T-cell (primary cell): ENCODE measurements around the gene ZFAND5. TPM values are rescaled to one million over a fixed set of nuclear protein-coding genes. Genes with fewer than 3 reads are reported as not detected.
A peak's percentile ranks its signal among the peaks of the same experiment; 100 is the strongest.

ENCODE experiments used
- ATAC-seq, 4 experiments: fragments of 200-7000 bp in 3 of 4; fragments of 150-1000 bp in 1 of 4; cut with Tn5 transposase; replicated peaks in 1 of 4; 1 replicate in 3 of 4; 2 replicates in 1 of 4; pipeline ENCODE4 v1.10.0; 2021; ENCODE audit warnings: moderate library complexity in 3 of 4, mild to moderate bottlenecking in 2 of 4, moderate number of reproducible peaks in 1 of 4
- CTCF ChIA-PET, 2 donors: fragments of 300-600 bp; sonication (Branson Sonifier 250); formaldehyde crosslinking; loops; one replicate each; lab custom pipeline; 2022; ENCODE audit warnings: antibody characterized with exemption in 2 of 2; lab: Charles Lee
- POLR2A ChIA-PET, 2 donors: fragments of 300-600 bp; sonication (Branson Sonifier 250); formaldehyde crosslinking; loops; one replicate each; lab custom pipeline; 2022; ENCODE audit warnings: antibody characterized with exemption in 2 of 2; lab: Charles Lee
- DNase-seq, 35 experiments: peaks; one replicate each; pipeline versions ENCODE4 v3.0.0 to v3.0.0-alpha.2; 2013 to 2023
- H3K27ac ChIP-seq: one replicate; pipeline ENCODE4 v1.5.1; 2013; ENCODE audit warnings: low read length
- H3K27me3 ChIP-seq, 2 experiments: replicated peaks in 1 of 2; 1 replicate in 1 of 2; 2 replicates in 1 of 2; pipeline versions ENCODE4 v1.6.1 to v1.7.0; 2013; ENCODE audit warnings: low read length in 1 of 2, mixed read lengths in 1 of 2; ENCODE audit not compliant: control insufficient read depth in 2 of 2, insufficient read depth in 2 of 2; ENCODE audit errors: extremely low read depth in 1 of 2
- H3K36me3 ChIP-seq, 2 donors: 1 replicate in 1 of 2; 2 replicates in 1 of 2; pipeline versions ENCODE4 v1.6.1 to v1.7.0; 2013; ENCODE audit warnings: low read length in 1 of 2; ENCODE audit not compliant: control insufficient read depth in 2 of 2, insufficient read depth in 1 of 2; ENCODE audit errors: extremely low read depth in 1 of 2
- H3K4me1 ChIP-seq, 2 experiments: 1 replicate in 1 of 2; 2 replicates in 1 of 2; pipeline versions ENCODE4 v1.6.1 to v1.7.0; 2013; ENCODE audit warnings: low read length in 2 of 2, mixed read lengths in 1 of 2; ENCODE audit not compliant: insufficient read depth in 2 of 2, control insufficient read depth in 1 of 2; ENCODE audit errors: extremely low read depth in 1 of 2
- H3K4me3 ChIP-seq, 2 donors: 1 replicate in 1 of 2; 2 replicates in 1 of 2; pipeline versions ENCODE4 v1.5.1 to v1.7.0; 2013; ENCODE audit warnings: mild to moderate bottlenecking in 2 of 2, low read length in 1 of 2, moderate library complexity in 1 of 2; ENCODE audit not compliant: control insufficient read depth in 1 of 2; ENCODE audit errors: extremely low read depth in 1 of 2
- H3K9me3 ChIP-seq: 2 replicates; pipeline ENCODE4 v1.7.0; 2013
- H3K27ac Mint-ChIP-seq, 2 donors: one replicate each; pipeline ENCODE4 v1.8.0; 2020 to 2021; ENCODE audit warnings: mild to moderate bottlenecking in 2 of 2, mixed read lengths in 2 of 2
- H3K27me3 Mint-ChIP-seq, 2 donors: one replicate each; pipeline ENCODE4 v1.8.0; 2021 to 2022; ENCODE audit warnings: mixed read lengths in 2 of 2
- H3K36me3 Mint-ChIP-seq: one replicate; pipeline ENCODE4 v1.8.0; 2021; ENCODE audit warnings: mixed read lengths
- H3K4me1 Mint-ChIP-seq, 3 donors: one replicate each; pipeline ENCODE4 v1.8.0; 2020 to 2022; ENCODE audit warnings: mixed read lengths in 3 of 3, mild to moderate bottlenecking in 1 of 3
- H3K4me3 Mint-ChIP-seq, 3 donors: one replicate each; pipeline ENCODE4 v1.8.0; 2020 to 2022; ENCODE audit warnings: mild to moderate bottlenecking in 3 of 3, mixed read lengths in 3 of 3, moderate library complexity in 3 of 3
- H3K9me3 Mint-ChIP-seq, 3 donors: one replicate each; pipeline ENCODE4 v1.8.0; 2020 to 2022; ENCODE audit warnings: mixed read lengths in 3 of 3
- WGBS: methylation state at CpG from one replicate; pipeline ENCODE4 v1.1.5; 2013; ENCODE audit warnings: missing lambda C conversion rate; ENCODE audit not compliant: insufficient coverage; 5-methylcytosine and 5-hydroxymethylcytosine counted together
- total RNA-seq, 35 experiments: library from RNA in 6 of 35; stranded (reverse) in 6 of 35; fragments of 120-200 nt in 1 of 35; gene quantifications; one replicate each; pipeline versions ENCODE4 v1.2.1 to v1.2.4 and lab custom pipeline; 2013 to 2026

ZFAND5 gene
- total RNA-seq, 5 donors from 2014 or later (not counting 1 experiment from before 2014, with no cell fraction given), result 112 to 275 (median 118) TPM

DNA sequence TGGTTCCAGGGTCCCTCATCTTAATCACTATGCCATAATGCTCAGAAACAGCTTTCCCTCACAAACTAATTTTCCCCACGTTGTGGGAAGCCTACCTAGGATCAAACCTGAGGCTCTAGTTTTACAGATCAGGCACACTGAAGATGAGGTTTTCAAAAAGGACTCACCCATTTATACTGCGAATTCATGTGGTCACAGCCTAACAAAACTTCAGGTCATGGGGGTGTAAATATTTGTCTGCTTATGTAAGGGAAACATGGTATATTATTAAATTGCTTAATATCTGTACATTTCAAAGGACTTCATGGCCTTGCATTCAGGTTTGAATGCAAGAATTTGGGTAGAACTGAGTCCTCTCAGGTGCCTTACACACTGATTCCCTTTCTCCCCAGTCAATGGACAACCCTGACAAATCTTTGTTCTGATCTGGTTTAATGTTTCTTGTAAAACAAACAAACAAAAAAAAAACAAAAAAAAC is 12.1 kb downstream of the ZFAND5 start:
- POLR2A ChIA-PET, result interaction anchor here in 1 of 2 donors (0.6 kb wide), 1 partner anchor 74 kb away, joined by 6 read pairs; no protein-coding TSS in a partner anchor
- peaks cover 45% of the 10 kb centered on the region for H3K36me3 Mint-ChIP-seq

GRCh38 chr9:72351538-72352453 is 13.2 kb downstream of the ZFAND5 start:
- 94% methylated on average over 5 of the region's 15 CpGs for WGBS
- H3K9me3 Mint-ChIP-seq, result no peaks in the 10 kb centered on the region
- CTCF ChIA-PET, result interaction anchor here in 1 of 2 donors (0.6 kb wide), 2 partner anchors 33 to 179 kb away, joined by 3 read pairs; no protein-coding TSS in a partner anchor
- H3K36me3 Mint-ChIP-seq, result peaks cover 37% of the 10 kb centered on the region
- no peak overlapping the region for H3K27ac ChIP-seq
- POLR2A ChIA-PET, result interaction anchor here (0.6 to 1.0 kb wide), 4 partner anchors 11 to 195 kb away, joined by 3 to 7 read pairs (median 4); no protein-coding TSS in a partner anchor
- H3K4me1 ChIP-seq, result no peaks in the 10 kb centered on the region
- H3K4me3 ChIP-seq, result no peak overlapping the region
- no peak for ATAC-seq
- H3K27me3 Mint-ChIP-seq, result no peaks in the 10 kb centered on the region
- peak overlapping the region in 1 of 2 donors; percentile 41 for H3K27ac Mint-ChIP-seq
- H3K9me3 ChIP-seq, result no peaks in the 10 kb centered on the region
- peaks cover 15 to 21% (median 16%) of the 10 kb centered on the region in 3 donors for H3K4me1 Mint-ChIP-seq
- DNase-seq, result no peak
- peaks cover 0 to 32% of the 10 kb centered on the region in 2 donors for H3K36me3 ChIP-seq
- H3K27me3 ChIP-seq, result no peaks in the 10 kb centered on the region
- no peak overlapping the region for H3K4me3 Mint-ChIP-seq

More for the DNA sequence above, 12.1 kb downstream of the ZFAND5 start:
- no CpG with 5 or more reads among the region's 2 CpGs for WGBS
- H3K27me3 ChIP-seq, result no peaks in the 10 kb centered on the region
- DNase-seq, result no peak
- Mint-ChIP-seq H3K9me3 (no peaks in the 10 kb centered on the region), H3K27ac (no peak overlapping the region), H3K4me3 (no peak overlapping the region), H3K27me3 (no peaks in the 10 kb centered on the region), H3K4me1 (peaks cover 27 to 33% (median 28%) of the 10 kb centered on the region in 3 donors)
- peaks cover 0 to 2% of the 10 kb centered on the region in 2 experiments for H3K4me1 ChIP-seq
- H3K4me3 ChIP-seq, result no peak overlapping the region
- ATAC-seq, result no peak
- no peak overlapping the region for H3K27ac ChIP-seq
- H3K9me3 ChIP-seq, result no peaks in the 10 kb centered on the region
- CTCF ChIA-PET, result no interaction called here
- H3K36me3 ChIP-seq, result peaks cover 0 to 40% of the 10 kb centered on the region in 2 donors

GRCh38 chr9:72349911-72350310 is 15.1 kb downstream of the ZFAND5 start:
- Mint-ChIP-seq H3K4me3 (no peak overlapping the region), H3K36me3 (peaks cover 20% of the 10 kb centered on the region), H3K4me1 (peaks cover 0 to 6% (median 0%) of the 10 kb centered on the region in 3 donors), H3K9me3 (no peaks in the 10 kb centered on the region), H3K27ac (no peak overlapping the region), H3K27me3 (no peaks in the 10 kb centered on the region)
- CTCF ChIA-PET, result no interaction called here
- H3K4me1 ChIP-seq, result no peaks in the 10 kb centered on the region
- WGBS, result 88% methylated on average over 1 of the region's 1 CpG
- H3K9me3 ChIP-seq, result no peaks in the 10 kb centered on the region
- no peak overlapping the region for H3K27ac ChIP-seq
- no peak overlapping the region for H3K4me3 ChIP-seq
- no peaks in the 10 kb centered on the region for H3K27me3 ChIP-seq
- ATAC-seq (no peak), DNase-seq (no peak)
- peaks cover 0 to 14% of the 10 kb centered on the region in 2 donors for H3K36me3 ChIP-seq
- POLR2A ChIA-PET, result no interaction called here

GRCh38 chr9:72349240-72349639 is 15.8 kb downstream of the ZFAND5 start:
- POLR2A ChIA-PET, result no interaction called here

DNA sequence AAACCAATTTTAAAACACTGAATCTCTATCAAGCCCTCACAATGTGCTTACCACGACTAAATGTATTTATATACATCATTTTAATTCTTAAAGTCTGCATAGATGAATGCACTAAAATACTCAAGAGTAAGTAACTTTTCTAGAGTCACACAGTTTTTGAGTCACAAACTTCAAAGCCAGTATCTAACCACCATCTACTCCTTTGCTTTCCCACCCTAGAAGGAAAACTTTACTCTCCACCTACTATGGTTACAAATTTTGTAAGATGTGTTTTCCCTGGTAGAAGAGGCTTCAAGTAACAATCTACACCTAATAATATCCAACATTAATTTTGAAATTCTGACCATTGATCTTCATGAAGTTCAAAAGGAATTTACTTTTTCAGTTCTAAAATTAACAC is 18.7 kb downstream of the ZFAND5 start:
- Histone ChIP-seq H3K36me3 (no peaks in the 10 kb centered on the region), H3K4me1 (no peaks in the 10 kb centered on the region), H3K27ac (no peak overlapping the region), H3K9me3 (no peaks in the 10 kb centered on the region), H3K4me3 (no peak overlapping the region), H3K27me3 (peaks cover 0 to 4% of the 10 kb centered on the region in 2 experiments)
- Mint-ChIP-seq H3K4me1 (peaks cover 0 to 2% (median 0%) of the 10 kb centered on the region in 3 donors), H3K36me3 (no peaks in the 10 kb centered on the region), H3K9me3 (no peaks in the 10 kb centered on the region), H3K27me3 (no peaks in the 10 kb centered on the region), H3K4me3 (no peak overlapping the region), H3K27ac (no peak overlapping the region)
- DNase-seq (no peak), ATAC-seq (no peak)
- ChIA-PET CTCF (no interaction called here), POLR2A (no interaction called here)
- no CpG with 5 or more reads among the region's 1 CpG for WGBS

More at GRCh38 chr9:72349240-72349639, 15.8 kb downstream of the ZFAND5 start:
- H3K4me1 ChIP-seq, result no peaks in the 10 kb centered on the region
- H3K36me3 Mint-ChIP-seq, result peaks cover 13% of the 10 kb centered on the region
- peaks cover 0 to under 1% of the 10 kb centered on the region in 2 experiments for H3K27me3 ChIP-seq
- WGBS, result no CpG with 5 or more reads among the region's 2 CpGs
- no peak overlapping the region for H3K4me3 ChIP-seq
- ATAC-seq (no peak), DNase-seq (no peak)
- H3K36me3 ChIP-seq, result peaks cover 0 to 9% of the 10 kb centered on the region in 2 donors
- H3K9me3 Mint-ChIP-seq, result no peaks in the 10 kb centered on the region
- H3K4me3 Mint-ChIP-seq, result no peak overlapping the region
- no peak overlapping the region for H3K27ac ChIP-seq
- no peaks in the 10 kb centered on the region for H3K27me3 Mint-ChIP-seq
- peaks cover 0 to 6% (median 0%) of the 10 kb centered on the region in 3 donors for H3K4me1 Mint-ChIP-seq
- H3K27ac Mint-ChIP-seq, result no peak overlapping the region
- CTCF ChIA-PET, result no interaction called here
- no peaks in the 10 kb centered on the region for H3K9me3 ChIP-seq

DNA sequence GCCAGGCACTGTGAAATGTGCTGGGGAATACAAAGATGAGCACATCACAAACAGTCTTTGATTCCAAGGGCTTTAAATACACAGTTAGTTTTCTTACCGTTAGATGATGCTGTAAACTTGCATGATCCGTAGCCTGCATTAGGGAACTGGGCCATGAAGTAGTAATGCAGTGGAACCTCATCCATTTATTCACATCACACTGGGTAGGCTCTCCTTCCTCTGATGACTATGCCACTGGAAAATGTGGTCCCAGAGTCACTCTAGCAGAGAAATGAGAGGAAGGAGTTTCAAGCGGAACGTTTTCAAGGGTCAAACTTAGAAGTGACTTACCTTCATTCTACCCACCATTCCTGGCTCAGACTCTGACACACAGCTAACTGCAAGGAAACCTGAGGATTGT is 26.4 kb downstream of the ZFAND5 start:
- H3K4me3 Mint-ChIP-seq, result no peak overlapping the region
- ATAC-seq (no peak), DNase-seq (no peak)
- H3K27ac Mint-ChIP-seq, result no peak overlapping the region
- Histone ChIP-seq H3K4me1 (no peaks in the 10 kb centered on the region), H3K4me3 (no peak overlapping the region), H3K36me3 (no peaks in the 10 kb centered on the region), H3K27me3 (no peaks in the 10 kb centered on the region), H3K9me3 (no peaks in the 10 kb centered on the region), H3K27ac (no peak overlapping the region)
- H3K4me1 Mint-ChIP-seq, result no peaks in the 10 kb centered on the region
- H3K36me3 Mint-ChIP-seq, result no peaks in the 10 kb centered on the region
- ChIA-PET CTCF (no interaction called here), POLR2A (no interaction called here)
- peaks cover 0 to 2% of the 10 kb centered on the region in 2 donors for H3K27me3 Mint-ChIP-seq
- no CpG with 5 or more reads among the region's 4 CpGs for WGBS
- H3K9me3 Mint-ChIP-seq, result no peaks in the 10 kb centered on the region
